SK-N-SH treated with all-trans-retinoic acid at 6 μM for 48 hours (cell line): ENCODE data around the gene EEF2.

Experiments used
- ATAC-seq: fragments of 200-7000 bp; cut with Tn5 transposase; 3 replicates; pipeline ENCODE4 v1.9.1; 2020; ENCODE audit warnings: mild to moderate bottlenecking, moderate library complexity
- ARNTL ChIP-seq: fragments of 450-650 bp; formaldehyde crosslinking; IDR thresholded peaks from 2 replicates; pipeline ENCODE4 v1.5.0; 2020; ENCODE audit warnings: low read depth, mild to moderate bottlenecking, moderate library complexity, borderline replicate concordance
- CREB5 ChIP-seq: fragments of 250-450 bp; sonication (Bioruptor Pico); IDR thresholded peaks from 2 replicates; pipeline ENCODE4 v1.5.1; 2020; ENCODE audit warnings: low read depth, mild to moderate bottlenecking, moderate library complexity
- CSDC2 ChIP-seq: fragments of 250-450 bp; sonication (Bioruptor Pico); IDR thresholded peaks from 2 replicates; pipeline ENCODE4 v1.5.0; 2020; ENCODE audit warnings: mild to moderate bottlenecking, moderate library complexity
- ESRRG ChIP-seq: fragments of 250-450 bp; sonication (Bioruptor Pico); IDR thresholded peaks from 2 replicates; pipeline ENCODE4 v1.6.1; 2021; ENCODE audit warnings: mild to moderate bottlenecking
- GLIS3 ChIP-seq: fragments of 250-450 bp; sonication (Bioruptor Pico); IDR thresholded peaks from 2 replicates; pipeline ENCODE4 v1.5.0; 2020; ENCODE audit warnings: mild to moderate bottlenecking, moderate library complexity
- ISL1 ChIP-seq: fragments of 250-450 bp; sonication (Bioruptor Pico); IDR thresholded peaks from 2 replicates; pipeline ENCODE4 v2.1.2; 2022; ENCODE audit warnings: mild to moderate bottlenecking, moderate library complexity
- OSR1 ChIP-seq: fragments of 250-450 bp; sonication (Bioruptor Pico); IDR thresholded peaks from 2 replicates; pipeline ENCODE4 v1.8.0; 2022; ENCODE audit warnings: moderate library complexity, mild to moderate bottlenecking, inconsistent platforms
- PATZ1 ChIP-seq: fragments of 250-450 bp; sonication (Bioruptor Pico); IDR thresholded peaks from 2 replicates; pipeline ENCODE4 v1.8.0; 2020; ENCODE audit warnings: mild to moderate bottlenecking, moderate library complexity, borderline replicate concordance
- POU6F1 ChIP-seq: fragments of 250-450 bp; sonication (Bioruptor Pico); IDR thresholded peaks from 2 replicates; pipeline ENCODE4 v1.8.0; 2021; ENCODE audit warnings: low read depth, mild to moderate bottlenecking, moderate library complexity, borderline replicate concordance
- RARB ChIP-seq: fragments of 250-450 bp; sonication (Bioruptor Pico); IDR thresholded peaks from 2 replicates; pipeline ENCODE4 v1.8.0; 2021; ENCODE audit warnings: mild to moderate bottlenecking, moderate library complexity
- SNAI2 ChIP-seq: fragments of 250-450 bp; sonication (Bioruptor Pico); IDR thresholded peaks from 2 replicates; pipeline ENCODE4 v1.5.0; 2020; ENCODE audit warnings: mild to moderate bottlenecking, moderate library complexity
- TCF4 ChIP-seq: fragments of 250-450 bp; sonication (Bioruptor Pico); IDR thresholded peaks from 2 replicates; pipeline ENCODE4 v1.8.0; 2021; ENCODE audit warnings: mild to moderate bottlenecking, moderate library complexity, borderline replicate concordance
- TOX ChIP-seq: fragments of 250-450 bp; sonication (Bioruptor Pico); IDR thresholded peaks from 2 replicates; pipeline ENCODE4 v1.8.0; 2021; ENCODE audit warnings: mild to moderate bottlenecking, moderate library complexity, borderline replicate concordance
- TSHZ2 ChIP-seq: fragments of 250-450 bp; sonication (Bioruptor Pico); IDR thresholded peaks from 2 replicates; pipeline ENCODE4 v1.5.0; 2020; ENCODE audit warnings: mild to moderate bottlenecking, moderate library complexity
- ZC3H10 ChIP-seq: fragments of 250-450 bp; sonication (Bioruptor Pico); IDR thresholded peaks from 2 replicates; pipeline ENCODE4 v1.5.1; 2021; ENCODE audit warnings: mild to moderate bottlenecking, moderate library complexity
- ZFP3 ChIP-seq: fragments of 250-450 bp; sonication (Bioruptor Pico); IDR thresholded peaks from 2 replicates; pipeline ENCODE4 v1.5.0; 2020; ENCODE audit warnings: mild to moderate bottlenecking, moderate library complexity
- ZFP30 ChIP-seq: fragments of 450-650 bp; formaldehyde crosslinking; IDR thresholded peaks from 2 replicates; pipeline ENCODE4 v1.5.0; 2022; ENCODE audit warnings: mild to moderate bottlenecking, moderate library complexity
- ZNF565 ChIP-seq: fragments of 450-650 bp; formaldehyde crosslinking; conservative IDR thresholded peaks from 2 replicates; pipeline ENCODE4 v1.5.0; 2020; ENCODE audit warnings: low read depth, mild to moderate bottlenecking, moderate library complexity
- ZNF70 ChIP-seq: fragments of 450-650 bp; formaldehyde crosslinking; IDR thresholded peaks from 2 replicates; pipeline ENCODE4 v1.5.0; 2020; ENCODE audit warnings: mild to moderate bottlenecking, moderate library complexity
- ZNF8 ChIP-seq: fragments of 450-650 bp; formaldehyde crosslinking; IDR thresholded peaks from 2 replicates; pipeline ENCODE4 v1.5.0; 2020; ENCODE audit warnings: mild to moderate bottlenecking, moderate library complexity

EEF2 gene

GRCh38 chr19:3984908-3985642, at the start of gene EEF2:
Gene EEF2 (minus strand): TSS chr19:3985463. CDS start chr19:3985380, 83 bp downstream.
- TF ChIP-seq POU6F1 (CRISPR knock-in tag) (peak; percentile 86; the same call in 1 of the 2 replicates), ARNTL (CRISPR knock-in tag) (no peak), ZC3H10 (CRISPR knock-in tag) (no peak), SNAI2 (CRISPR knock-in tag) (no peak), PATZ1 (CRISPR knock-in tag) (no peak), GLIS3 (CRISPR knock-in tag) (no peak), CSDC2 (CRISPR knock-in tag) (no peak)
- peak; percentile 24 for ATAC-seq

GRCh38 chr19:4034048-4035017, 49.1 kb upstream of the EEF2 start:
- ATAC-seq, result no peak; the same call in 2 of the 3 replicates
- TF ChIP-seq ISL1, result no peak
- TF ChIP-seq PATZ1 (CRISPR knock-in tag), result no peak
- no peak for TF ChIP-seq ZNF8 (CRISPR knock-in tag)
- no peak for TF ChIP-seq OSR1 (CRISPR knock-in tag)
- TF ChIP-seq TCF4 (CRISPR knock-in tag), result no peak
- no peak for TF ChIP-seq SNAI2 (CRISPR knock-in tag)
- TF ChIP-seq RARB, result no peak
- no peak for TF ChIP-seq ZNF565 (CRISPR knock-in tag)
- no peak for TF ChIP-seq ZFP30 (CRISPR knock-in tag)
- no peak for TF ChIP-seq ESRRG (CRISPR knock-in tag)
- TF ChIP-seq ZFP3 (CRISPR knock-in tag), result no peak
- TF ChIP-seq GLIS3 (CRISPR knock-in tag), result no peak
- no peak for TF ChIP-seq ARNTL (CRISPR knock-in tag)
- no peak for TF ChIP-seq ZNF70 (CRISPR knock-in tag)
- TF ChIP-seq CREB5 (CRISPR knock-in tag), result no peak
- no peak for TF ChIP-seq TOX (CRISPR knock-in tag)
- no peak for TF ChIP-seq TSHZ2 (CRISPR knock-in tag)
- TF ChIP-seq, all 23 proteins: peak for 0
